ENCODE measurements around the gene DNER. TPM values are rescaled to one million over a fixed set of nuclear protein-coding genes. Genes with fewer than 3 reads are reported as not detected.

Gene DNER
- total RNA-seq, 2 donors from 2014 or later, result 0.27 to 1.7 TPM

DNA sequence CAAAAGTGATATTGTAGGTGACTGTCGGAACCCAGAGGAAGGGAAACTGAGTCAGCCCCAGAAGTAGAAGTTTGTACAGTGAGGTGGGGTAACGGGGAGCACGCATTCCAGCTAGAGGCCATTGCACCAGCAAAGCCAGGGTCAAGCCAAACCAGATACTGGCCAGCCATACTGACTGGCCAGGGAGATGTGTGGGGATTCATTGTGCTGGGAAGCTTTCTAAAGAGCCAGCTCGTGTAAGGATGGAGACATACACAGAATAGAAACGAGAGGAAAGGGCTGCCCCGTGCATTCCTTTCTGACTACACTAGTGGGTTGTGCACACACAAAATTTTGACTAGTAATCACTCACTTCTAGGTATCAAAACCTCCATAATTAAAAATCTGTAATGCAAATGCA lies 268.0 kb downstream of the DNER start:
- H3K27ac ChIP-seq, result no peak overlapping the region
- DNase-seq, result no peak

DNA sequence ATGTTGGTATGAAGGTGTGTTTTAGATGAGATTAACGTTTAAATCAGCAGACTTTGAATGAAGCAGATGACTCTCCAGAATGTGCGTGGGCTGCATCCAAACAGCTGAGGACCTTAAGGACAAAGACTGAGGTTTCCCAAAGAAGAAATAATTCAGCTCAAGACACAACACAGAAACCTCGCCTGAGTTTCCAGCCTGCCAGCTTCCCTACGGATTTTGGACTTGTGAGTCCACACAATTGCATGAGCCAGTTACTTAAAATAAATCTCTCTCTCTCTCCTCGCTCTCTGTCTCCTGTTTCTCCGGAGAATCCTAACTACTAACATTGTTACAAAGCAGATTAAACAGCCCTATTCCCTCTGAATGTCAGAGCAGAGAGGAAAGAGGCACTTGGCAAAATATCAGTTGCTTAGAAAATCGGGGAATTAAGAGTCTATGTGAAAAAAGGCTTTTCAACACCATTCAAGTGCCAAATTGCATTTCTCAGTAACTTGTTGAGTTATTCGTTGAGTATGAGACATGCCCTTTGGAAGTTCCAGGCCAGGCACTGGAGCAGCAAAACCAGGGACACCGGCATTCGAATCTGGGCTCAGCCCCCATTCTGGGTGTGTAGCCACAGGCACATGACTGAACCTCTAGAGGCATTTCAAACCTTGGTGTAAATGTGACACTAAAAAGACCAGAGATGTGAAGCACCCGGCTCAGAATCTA lies 268.7 kb downstream of the DNER start:
- DNase-seq, result no peak

More for the DNA sequence above, 268.0 kb downstream of the DNER start:
- Histone ChIP-seq H3K9me3 (no peaks in the 10 kb centered on the region), H3K4me1 (no peaks in the 10 kb centered on the region), H3K9ac (ENCODE audit: low read depth in 2 of 2, low read length in 2 of 2) (no peak overlapping the region), H3K4me3 (no peak overlapping the region), H3K27me3 (no peaks in the 10 kb centered on the region), H3K36me3 (no peaks in the 10 kb centered on the region)
- intact Hi-C loops (cut with DNase I), result no loop called here
- TF ChIP-seq, protein P1, sequence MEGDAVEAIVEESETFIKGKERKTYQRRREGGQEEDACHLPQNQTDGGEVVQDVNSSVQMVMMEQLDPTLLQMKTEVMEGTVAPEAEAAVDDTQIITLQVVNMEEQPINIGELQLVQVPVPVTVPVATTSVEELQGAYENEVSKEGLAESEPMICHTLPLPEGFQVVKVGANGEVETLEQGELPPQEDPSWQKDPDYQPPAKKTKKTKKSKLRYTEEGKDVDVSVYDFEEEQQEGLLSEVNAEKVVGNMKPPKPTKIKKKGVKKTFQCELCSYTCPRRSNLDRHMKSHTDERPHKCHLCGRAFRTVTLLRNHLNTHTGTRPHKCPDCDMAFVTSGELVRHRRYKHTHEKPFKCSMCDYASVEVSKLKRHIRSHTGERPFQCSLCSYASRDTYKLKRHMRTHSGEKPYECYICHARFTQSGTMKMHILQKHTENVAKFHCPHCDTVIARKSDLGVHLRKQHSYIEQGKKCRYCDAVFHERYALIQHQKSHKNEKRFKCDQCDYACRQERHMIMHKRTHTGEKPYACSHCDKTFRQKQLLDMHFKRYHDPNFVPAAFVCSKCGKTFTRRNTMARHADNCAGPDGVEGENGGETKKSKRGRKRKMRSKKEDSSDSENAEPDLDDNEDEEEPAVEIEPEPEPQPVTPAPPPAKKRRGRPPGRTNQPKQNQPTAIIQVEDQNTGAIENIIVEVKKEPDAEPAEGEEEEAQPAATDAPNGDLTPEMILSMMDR (IDR thresholded peaks at IDR 0.05), result no peak

DNA sequence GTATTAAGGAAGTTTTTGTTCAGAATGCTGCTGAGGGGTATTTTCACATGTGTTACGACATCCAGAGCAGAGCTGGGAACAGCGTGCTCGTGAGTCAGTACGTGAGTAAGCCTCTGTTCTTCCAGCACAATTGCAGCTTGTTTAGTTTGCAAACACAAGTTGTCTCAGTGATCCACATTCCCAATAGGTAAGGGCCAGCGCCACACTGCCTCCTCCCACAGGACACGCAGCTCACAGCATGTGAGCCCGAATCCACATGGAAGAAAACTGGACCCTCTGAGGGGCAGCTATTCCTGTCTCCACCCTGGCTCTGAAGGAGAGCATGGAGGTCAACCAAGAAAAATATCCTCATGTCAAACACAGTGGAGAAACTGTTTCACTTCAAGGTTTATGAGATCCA lies 269.3 kb downstream of the DNER start:
- H3K27ac ChIP-seq, result no peak overlapping the region
- H3K4me1 ChIP-seq, result no peaks in the 10 kb centered on the region
- H3K9me3 ChIP-seq, result no peaks in the 10 kb centered on the region
- H3K9ac ChIP-seq (ENCODE audit: low read depth in 2 of 2, low read length in 2 of 2), result no peak overlapping the region
- no peaks in the 10 kb centered on the region for H3K36me3 ChIP-seq
- intact Hi-C loops (cut with DNase I), result no loop called here
- TF ChIP-seq, protein P1 (IDR thresholded peaks at IDR 0.05), result no peak
- DNase-seq, result no peak
- H3K4me3 ChIP-seq, result no peak overlapping the region
- H3K27me3 ChIP-seq, result no peaks in the 10 kb centered on the region

More for the DNA sequence above, 268.7 kb downstream of the DNER start:
- no peaks in the 10 kb centered on the region for H3K27me3 ChIP-seq
- H3K27ac ChIP-seq, result no peak overlapping the region
- no peaks in the 10 kb centered on the region for H3K4me1 ChIP-seq
- TF ChIP-seq, protein P1 (IDR thresholded peaks at IDR 0.05), result no peak
- H3K9me3 ChIP-seq, result no peaks in the 10 kb centered on the region
- H3K9ac ChIP-seq (ENCODE audit: low read depth in 2 of 2, low read length in 2 of 2), result no peak overlapping the region
- H3K4me3 ChIP-seq, result no peak overlapping the region
- no peaks in the 10 kb centered on the region for H3K36me3 ChIP-seq
- intact Hi-C loops (cut with DNase I), result no loop called here

DNA sequence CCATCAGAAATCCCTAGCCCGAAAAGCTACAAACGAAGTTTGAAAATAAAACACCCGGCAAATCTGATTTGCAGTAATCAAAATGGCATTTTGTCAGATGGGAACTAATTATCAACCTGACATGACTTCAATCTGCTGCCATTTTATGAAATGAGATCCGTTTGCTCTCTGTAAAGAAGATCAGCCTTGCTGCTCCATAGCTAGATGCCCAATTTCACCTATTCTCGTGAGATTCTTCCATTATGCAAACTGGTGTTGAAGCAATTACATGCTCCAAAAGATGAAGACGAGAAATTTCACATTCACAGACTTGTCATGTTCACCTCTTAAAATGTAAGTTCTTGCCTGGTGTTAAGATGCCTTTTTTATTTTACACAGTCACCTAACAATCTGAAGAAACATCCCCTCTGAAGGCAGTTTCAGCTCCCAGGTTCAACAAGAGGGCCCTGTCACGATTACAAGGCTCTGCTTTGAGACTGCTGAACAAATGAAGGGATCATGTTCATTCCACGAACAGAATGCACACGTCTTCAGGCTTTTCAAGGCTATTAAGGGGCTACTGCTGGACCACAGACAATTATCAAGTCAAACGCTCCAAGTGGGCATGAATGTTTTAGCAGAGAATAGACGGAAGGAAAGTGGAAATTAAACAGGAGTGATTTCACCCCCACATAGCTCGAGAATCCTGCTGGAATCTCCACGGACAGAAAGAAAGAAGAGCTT lies 270.6 kb downstream of the DNER start:
- TF ChIP-seq, protein P1 (IDR thresholded peaks at IDR 0.05), result no peak
- intact Hi-C loops (cut with DNase I), result no loop called here

DNA sequence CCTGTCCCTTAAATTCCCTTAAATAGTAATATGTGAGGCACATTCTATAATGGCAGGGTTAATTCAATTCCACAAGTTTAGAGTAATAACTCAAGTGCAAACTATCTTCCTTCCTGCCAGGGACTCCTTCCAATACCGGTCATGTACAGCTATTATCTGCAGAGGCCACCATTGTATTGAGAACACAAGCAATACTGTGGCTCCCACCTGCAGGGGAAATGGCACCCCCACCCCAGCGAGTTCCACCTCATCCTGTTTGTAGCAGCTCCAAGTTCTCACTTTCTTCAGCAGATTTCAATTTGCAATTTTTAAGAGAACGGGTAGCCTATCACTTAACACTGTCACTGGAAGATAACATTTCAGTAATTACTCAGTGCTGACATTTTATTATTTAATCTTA lies 271.2 kb downstream of the DNER start:
- H3K9ac ChIP-seq (ENCODE audit: low read depth in 2 of 2, low read length in 2 of 2), result no peak overlapping the region
- TF ChIP-seq, protein P1 (IDR thresholded peaks at IDR 0.05), result no peak
- no peak for DNase-seq
- H3K27ac ChIP-seq, result no peak overlapping the region
- H3K36me3 ChIP-seq, result no peaks in the 10 kb centered on the region
- no peak overlapping the region for H3K4me3 ChIP-seq
- intact Hi-C loops (cut with DNase I), result no loop called here
- H3K4me1 ChIP-seq, result no peaks in the 10 kb centered on the region
- no peaks in the 10 kb centered on the region for H3K9me3 ChIP-seq
- H3K27me3 ChIP-seq, result no peaks in the 10 kb centered on the region

More for the DNA sequence above, 270.6 kb downstream of the DNER start:
- Histone ChIP-seq H3K9me3 (no peaks in the 10 kb centered on the region), H3K27me3 (no peaks in the 10 kb centered on the region), H3K4me3 (no peak overlapping the region), H3K9ac (ENCODE audit: low read depth in 2 of 2, low read length in 2 of 2) (no peak overlapping the region), H3K27ac (no peak overlapping the region), H3K36me3 (no peaks in the 10 kb centered on the region), H3K4me1 (no peaks in the 10 kb centered on the region)
- no peak for DNase-seq

Measured in colonic mucosa (tissue), 4 donors.